ENCODE data around the gene UQCC3. TPM values are rescaled to one million over a fixed set of nuclear protein-coding genes. Genes with fewer than 3 reads are reported as not detected.

Gene UQCC3
- total and polyA plus RNA-seq, 5 experiments from 2014 or later = 5.4 to 9.7 (median 9.1) TPM

DNA sequence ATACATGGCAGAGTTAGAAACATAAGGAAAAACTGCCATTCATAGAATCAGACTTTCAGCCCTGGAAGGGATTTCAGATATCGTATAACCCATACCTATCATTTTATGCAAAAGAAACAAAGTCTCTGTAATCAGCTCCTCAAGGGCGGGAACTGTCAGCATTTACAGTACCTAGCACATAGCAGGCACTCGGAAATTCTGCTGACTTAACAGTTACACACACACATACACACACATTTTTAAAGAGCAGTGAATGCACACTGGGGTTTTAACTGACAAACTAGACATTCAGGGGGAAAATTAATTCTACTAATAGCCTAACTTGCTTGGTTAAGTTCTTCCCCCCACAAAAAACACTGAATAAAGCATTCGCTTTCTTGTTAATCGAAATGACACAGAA is 44.7 kb downstream of the UQCC3 start:
- peaks cover 5 to 98% (median 33%) of the 10 kb centered on the region in 3 donors for H3K36me3 Mint-ChIP-seq
- H3K4me3 Mint-ChIP-seq = no peak overlapping the region
- DNase-seq = no peak
- no peak for ATAC-seq
- peak overlapping the region in 2 of 10 donors; percentile 23 to 74 for H3K27ac Mint-ChIP-seq
- no peaks in the 10 kb centered on the region for H3K9me3 Mint-ChIP-seq
- POLR2A ChIA-PET = interaction anchor here (1.2 to 14.8 kb wide), 2 partner anchors 9 to 11 kb away, joined by 3 to 263 read pairs; partner anchors contain the start of genes BSCL2, HNRNPUL2 and TTC9C
- no peaks in the 10 kb centered on the region for H3K27me3 Mint-ChIP-seq
- peaks cover 17 to 44% (median 36%) of the 10 kb centered on the region in 4 donors for H3K4me1 Mint-ChIP-seq

DNA sequence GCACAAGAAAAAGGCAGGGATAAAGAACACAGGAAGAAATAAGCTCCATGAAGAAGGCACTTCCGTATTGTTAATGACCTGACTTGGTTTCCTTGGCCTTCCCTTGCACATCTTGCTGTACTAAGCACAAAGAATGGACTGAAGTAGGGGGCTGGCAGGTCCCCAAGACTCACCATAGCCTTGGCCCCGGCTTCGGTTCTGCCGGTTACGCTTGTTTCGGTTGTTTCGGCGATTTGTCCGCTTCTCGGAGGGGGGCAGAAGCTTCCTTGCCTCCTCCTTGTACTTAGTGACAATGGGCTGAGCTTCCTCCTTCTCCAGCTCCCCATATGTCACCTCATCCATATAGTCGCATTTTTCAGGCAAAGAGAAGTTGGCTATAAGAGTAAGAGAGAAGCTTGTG is 45.3 kb downstream of the UQCC3 start:
- H3K27ac Mint-ChIP-seq = peak overlapping the region in 7 of 10 donors; percentile 23 to 86 (median 40)
- DNase-seq = no peak

DNA sequence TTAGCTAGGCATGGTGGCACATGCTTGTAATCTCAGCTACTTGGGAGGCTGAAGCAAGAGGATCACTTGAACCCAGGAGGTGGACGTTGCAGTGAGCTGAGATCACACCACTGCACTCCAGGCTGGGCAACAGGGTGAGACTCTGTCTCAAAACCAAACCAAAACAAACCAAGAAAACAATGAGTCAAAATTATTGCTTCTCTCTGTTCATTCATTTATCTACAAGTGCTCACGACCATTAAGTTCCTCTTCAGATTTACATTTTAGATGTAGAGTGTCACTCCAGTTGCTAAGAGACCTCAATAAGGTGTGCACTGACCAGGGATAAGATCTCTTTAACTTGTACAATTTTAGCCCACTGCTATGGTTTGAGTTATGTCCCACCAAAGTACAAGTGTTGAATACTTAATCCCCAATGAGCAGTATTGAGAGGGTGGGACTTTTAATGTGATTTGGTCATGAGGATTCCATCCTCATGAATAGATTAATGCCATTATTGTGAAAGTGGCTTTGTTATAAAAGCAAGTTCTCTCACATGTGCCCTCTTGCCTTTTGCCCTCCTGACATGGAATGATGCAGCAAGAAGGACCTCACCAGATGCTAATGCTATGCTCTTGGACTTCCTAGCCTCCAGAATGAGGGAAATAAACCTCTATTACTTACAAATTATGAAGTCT is 48.0 kb downstream of the UQCC3 start:
- peaks cover 0 to 99% (median 56%) of the 10 kb centered on the region in 3 donors for H3K36me3 Mint-ChIP-seq
- peak overlapping the region in 6 of 10 donors; percentile 1 to 84 (median 47) for H3K27ac Mint-ChIP-seq
- no peak overlapping the region for H3K4me3 Mint-ChIP-seq
- no peaks in the 10 kb centered on the region for H3K27me3 Mint-ChIP-seq
- POLR2A ChIA-PET = interaction anchor here (0.6 to 2.5 kb wide), 4 partner anchors 10 to 55 kb away, joined by 3 to 17 read pairs (median 3); partner anchors contain the start of genes C11orf98, CSKMT, LBHD1 and UQCC3
- ATAC-seq (no peak), DNase-seq (no peak)
- peaks cover 24 to 59% (median 45%) of the 10 kb centered on the region in 4 donors for H3K4me1 Mint-ChIP-seq
- no peaks in the 10 kb centered on the region for H3K9me3 Mint-ChIP-seq

More for the DNA sequence above, 45.3 kb downstream of the UQCC3 start:
- H3K4me3 Mint-ChIP-seq = no peak overlapping the region
- H3K27me3 Mint-ChIP-seq = no peaks in the 10 kb centered on the region
- POLR2A ChIA-PET = interaction anchor here (1.0 to 14.8 kb wide), 2 partner anchors 10 to 37 kb away, joined by 4 to 263 read pairs; partner anchors contain the start of genes HNRNPUL2, TTC9C and ZBTB3
- H3K9me3 Mint-ChIP-seq = no peaks in the 10 kb centered on the region
- ATAC-seq = no peak
- H3K36me3 Mint-ChIP-seq = peaks cover 5 to 98% (median 37%) of the 10 kb centered on the region in 3 donors
- H3K4me1 Mint-ChIP-seq = peaks cover 17 to 46% (median 40%) of the 10 kb centered on the region in 4 donors

DNA sequence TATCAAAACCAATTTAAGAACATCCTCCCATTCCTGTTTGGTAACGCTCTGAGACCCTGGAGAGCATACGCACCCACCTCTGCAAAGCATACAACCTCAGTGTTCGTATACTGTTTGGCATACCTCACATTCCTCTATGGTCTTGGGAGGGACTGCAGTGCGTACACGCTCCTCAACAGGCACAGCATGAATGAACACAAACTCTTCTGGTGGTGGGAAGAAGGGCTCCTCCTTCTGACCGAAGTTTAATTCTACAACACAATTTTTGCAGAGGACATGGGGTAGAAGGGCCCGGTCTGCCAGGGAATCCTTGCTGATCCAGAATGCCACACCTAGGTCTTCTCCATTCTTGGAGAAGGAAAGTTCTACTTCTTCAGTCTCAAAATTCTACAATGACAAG is 50.5 kb downstream of the UQCC3 start:
- POLR2A ChIA-PET = interaction anchor here (0.5 to 10.3 kb wide), 3 partner anchors 11 to 118 kb away, joined by 3 to 263 read pairs (median 7); partner anchors contain the start of genes BSCL2, GNG3 and WDR74
- Mint-ChIP-seq H3K4me3 (no peak overlapping the region), H3K27ac (peak overlapping the region in 3 of 10 donors; percentile 10 to 85 (median 81)), H3K36me3 (peaks cover 0 to 86% (median 51%) of the 10 kb centered on the region in 3 donors), H3K27me3 (no peaks in the 10 kb centered on the region), H3K9me3 (no peaks in the 10 kb centered on the region), H3K4me1 (peaks cover 28 to 73% (median 57%) of the 10 kb centered on the region in 4 donors)
- no peak for DNase-seq
- ATAC-seq = no peak

Other genes with a start within 250 kb of the UQCC3 start
- 100 to 1,000 TPM; 227 to 231 TPM for gene AHNAK, start 124.9 kb upstream of the UQCC3 start, total RNA-seq
- 10 to 100 TPM in 1 of 3 donors, 1 to 10 TPM in 2; 7.7 to 19.8 (median 9.4) TPM for gene AHNAK, start 124.9 kb upstream of the UQCC3 start, polyA plus RNA-seq
- 1,000 to 10,000 TPM; 2,038 to 2,092 TPM for gene EEF1G, start 97.8 kb upstream of the UQCC3 start, total RNA-seq
- gene EEF1G, start 97.8 kb upstream of the UQCC3 start, polyA plus RNA-seq = 1,000 to 10,000 TPM; 1,637 to 2,152 (median 1,960) TPM
- 10 to 100 TPM; 46.4 to 50.9 TPM for gene TUT1, start 80.2 kb upstream of the UQCC3 start, total RNA-seq
- 10 to 100 TPM; 12.8 to 24.4 (median 16.9) TPM for gene TUT1, start 80.2 kb upstream of the UQCC3 start, polyA plus RNA-seq
- gene MTA2, start 69.8 kb upstream of the UQCC3 start, total RNA-seq = 100 to 1,000 TPM; 170 to 178 TPM
- gene MTA2, start 69.8 kb upstream of the UQCC3 start, polyA plus RNA-seq = 10 to 100 TPM; 15.8 to 32.6 (median 21.5) TPM
- gene EML3, start 58.9 kb upstream of the UQCC3 start, total RNA-seq = 100 to 1,000 TPM; 251 to 255 TPM
- gene EML3, start 58.9 kb upstream of the UQCC3 start, polyA plus RNA-seq = 10 to 100 TPM; 14.8 to 23.7 (median 15.7) TPM
- gene ROM1, start 58.4 kb upstream of the UQCC3 start, total RNA-seq = 1 to 10 TPM; 5.4 to 6.1 TPM
- gene ROM1, start 58.4 kb upstream of the UQCC3 start, polyA plus RNA-seq = 1 to 10 TPM in 2 of 3 donors, under 1 TPM in 1; 0.82 to 1.9 (median 1.8) TPM
- gene B3GAT3, start 49.7 kb upstream of the UQCC3 start, total RNA-seq = 10 to 100 TPM; 79.8 to 83.8 TPM
- gene B3GAT3, start 49.7 kb upstream of the UQCC3 start, polyA plus RNA-seq = 10 to 100 TPM; 35.6 to 51.3 (median 40.3) TPM
- 100 to 1,000 TPM; 326 to 327 TPM for gene GANAB, start 25.1 kb upstream of the UQCC3 start, total RNA-seq
- gene GANAB, start 25.1 kb upstream of the UQCC3 start, polyA plus RNA-seq = 100 to 1,000 TPM; 171 to 197 (median 174) TPM
- gene INTS5, start 18.4 kb upstream of the UQCC3 start, total RNA-seq = 10 to 100 TPM; 25.8 to 27.4 TPM
- gene INTS5, start 18.4 kb upstream of the UQCC3 start, polyA plus RNA-seq = 10 to 100 TPM; 27.7 to 58.3 (median 45.6) TPM
- gene C11orf98, start 6.5 kb upstream of the UQCC3 start, total RNA-seq = 10 to 100 TPM; 51.8 to 58.0 TPM
- 100 to 1,000 TPM in 2 of 3 donors, 10 to 100 TPM in 1; 99.9 to 149 (median 117) TPM for gene C11orf98, start 6.5 kb upstream of the UQCC3 start, polyA plus RNA-seq
- 10 to 100 TPM; 43.6 to 45.0 TPM for gene CSKMT, start 6.4 kb upstream of the UQCC3 start, total RNA-seq
- gene CSKMT, start 6.4 kb upstream of the UQCC3 start, polyA plus RNA-seq = 1 to 10 TPM; 1.8 to 3.7 (median 3.4) TPM
- 10 to 100 TPM; 29.5 to 30.9 TPM for gene LBHD1, start 594 bp downstream of the UQCC3 start, total RNA-seq
- gene LBHD1, start 594 bp downstream of the UQCC3 start, polyA plus RNA-seq = 1 to 10 TPM; 2.4 to 8.3 (median 4.4) TPM
- 100 to 1,000 TPM; 214 to 218 TPM for gene UBXN1, start 7.4 kb downstream of the UQCC3 start, total RNA-seq
- gene UBXN1, start 7.4 kb downstream of the UQCC3 start, polyA plus RNA-seq = 100 to 1,000 TPM; 188 to 219 (median 218) TPM
- gene LRRN4CL, start 17.9 kb downstream of the UQCC3 start, total RNA-seq = under 1 TPM in 1 of 2 experiments, not detected in 1; 0.36 TPM
- gene LRRN4CL, start 17.9 kb downstream of the UQCC3 start, polyA plus RNA-seq = not detected
- gene BSCL2, start 35.8 kb downstream of the UQCC3 start, total RNA-seq = 10 to 100 TPM; 37.0 to 50.7 TPM
- gene BSCL2, start 35.8 kb downstream of the UQCC3 start, polyA plus RNA-seq = 10 to 100 TPM; 58.2 to 65.0 (median 58.8) TPM
- not detected for gene GNG3, start 36.0 kb downstream of the UQCC3 start, total RNA-seq
- under 1 TPM in 1 of 3 donors, not detected in 2; 0.27 TPM for gene GNG3, start 36.0 kb downstream of the UQCC3 start, polyA plus RNA-seq
- gene HNRNPUL2, start 55.8 kb downstream of the UQCC3 start, total RNA-seq = 10 to 100 TPM; 81.6 to 84.0 TPM
- 1 to 10 TPM in 2 of 3 donors, under 1 TPM in 1; 0.99 to 3.0 (median 1.0) TPM for gene HNRNPUL2, start 55.8 kb downstream of the UQCC3 start, polyA plus RNA-seq
- gene TTC9C, start 56.8 kb downstream of the UQCC3 start, total RNA-seq = 10 to 100 TPM; 46.1 to 47.6 TPM
- gene TTC9C, start 56.8 kb downstream of the UQCC3 start, polyA plus RNA-seq = 10 to 100 TPM in 2 of 3 donors, 1 to 10 TPM in 1; 8.5 to 18.8 (median 15.4) TPM
- gene ZBTB3, start 82.5 kb downstream of the UQCC3 start, total RNA-seq = 10 to 100 TPM; 27.3 to 27.6 TPM
- 1 to 10 TPM; 2.1 to 6.7 (median 3.6) TPM for gene ZBTB3, start 82.5 kb downstream of the UQCC3 start, polyA plus RNA-seq
- 10 to 100 TPM; 87.8 to 94.0 TPM for gene POLR2G, start 89.9 kb downstream of the UQCC3 start, total RNA-seq
- gene POLR2G, start 89.9 kb downstream of the UQCC3 start, polyA plus RNA-seq = 100 to 1,000 TPM; 255 to 266 (median 259) TPM
- 10 to 100 TPM; 28.6 to 34.9 TPM for gene TAF6L, start 99.7 kb downstream of the UQCC3 start, total RNA-seq
- 10 to 100 TPM in 1 of 3 donors, 1 to 10 TPM in 2; 8.7 to 10.8 (median 8.9) TPM for gene TAF6L, start 99.7 kb downstream of the UQCC3 start, polyA plus RNA-seq
- gene TMEM179B, start 115.7 kb downstream of the UQCC3 start, total RNA-seq = 10 to 100 TPM; 66.2 to 71.5 TPM
- 100 to 1,000 TPM; 109 to 126 (median 122) TPM for gene TMEM179B, start 115.7 kb downstream of the UQCC3 start, polyA plus RNA-seq
- 10 to 100 TPM; 15.0 to 16.5 TPM for gene TMEM223, start 120.3 kb downstream of the UQCC3 start, total RNA-seq
- 10 to 100 TPM; 39.1 to 57.8 (median 45.5) TPM for gene TMEM223, start 120.3 kb downstream of the UQCC3 start, polyA plus RNA-seq
- 100 to 1,000 TPM; 185 to 191 TPM for gene NXF1, start 133.8 kb downstream of the UQCC3 start, total RNA-seq
- gene NXF1, start 133.8 kb downstream of the UQCC3 start, polyA plus RNA-seq = 10 to 100 TPM; 38.4 to 82.9 (median 62.8) TPM
- gene STX5, start 160.4 kb downstream of the UQCC3 start, total RNA-seq = 10 to 100 TPM; 55.6 to 61.7 TPM
- gene STX5, start 160.4 kb downstream of the UQCC3 start, polyA plus RNA-seq = 10 to 100 TPM; 25.4 to 30.4 (median 26.2) TPM
- gene TEX54, start 161.2 kb downstream of the UQCC3 start, total RNA-seq = under 1 TPM; 0.88 to 0.91 TPM
- gene TEX54, start 161.2 kb downstream of the UQCC3 start, polyA plus RNA-seq = 1 to 10 TPM; 1.6 to 2.2 (median 1.7) TPM
- 100 to 1,000 TPM; 129 to 130 TPM for gene WDR74, start 167.9 kb downstream of the UQCC3 start, total RNA-seq
- gene WDR74, start 167.9 kb downstream of the UQCC3 start, polyA plus RNA-seq = 10 to 100 TPM; 35.7 to 64.0 (median 49.4) TPM
- 100 to 1,000 TPM; 352 to 353 TPM for gene SLC3A2, start 209.2 kb downstream of the UQCC3 start, total RNA-seq
- 100 to 1,000 TPM; 119 to 164 (median 125) TPM for gene SLC3A2, start 209.2 kb downstream of the UQCC3 start, polyA plus RNA-seq
- gene CHRM1, start 249.7 kb downstream of the UQCC3 start, total RNA-seq = not detected
- not detected for gene CHRM1, start 249.7 kb downstream of the UQCC3 start, polyA plus RNA-seq

All from naive thymus-derived CD8-positive, alpha-beta T cell (primary cell).